ENCODE results near the gene SYNPO.

SYNPO gene

GRCh38 chr5:150596826-150597225 is 43.6 kb upstream of the SYNPO start:
- TF ChIP-seq, protein P1, sequence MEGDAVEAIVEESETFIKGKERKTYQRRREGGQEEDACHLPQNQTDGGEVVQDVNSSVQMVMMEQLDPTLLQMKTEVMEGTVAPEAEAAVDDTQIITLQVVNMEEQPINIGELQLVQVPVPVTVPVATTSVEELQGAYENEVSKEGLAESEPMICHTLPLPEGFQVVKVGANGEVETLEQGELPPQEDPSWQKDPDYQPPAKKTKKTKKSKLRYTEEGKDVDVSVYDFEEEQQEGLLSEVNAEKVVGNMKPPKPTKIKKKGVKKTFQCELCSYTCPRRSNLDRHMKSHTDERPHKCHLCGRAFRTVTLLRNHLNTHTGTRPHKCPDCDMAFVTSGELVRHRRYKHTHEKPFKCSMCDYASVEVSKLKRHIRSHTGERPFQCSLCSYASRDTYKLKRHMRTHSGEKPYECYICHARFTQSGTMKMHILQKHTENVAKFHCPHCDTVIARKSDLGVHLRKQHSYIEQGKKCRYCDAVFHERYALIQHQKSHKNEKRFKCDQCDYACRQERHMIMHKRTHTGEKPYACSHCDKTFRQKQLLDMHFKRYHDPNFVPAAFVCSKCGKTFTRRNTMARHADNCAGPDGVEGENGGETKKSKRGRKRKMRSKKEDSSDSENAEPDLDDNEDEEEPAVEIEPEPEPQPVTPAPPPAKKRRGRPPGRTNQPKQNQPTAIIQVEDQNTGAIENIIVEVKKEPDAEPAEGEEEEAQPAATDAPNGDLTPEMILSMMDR (IDR thresholded peaks at IDR 0.05; ENCODE audit: low read depth, low read length, missing control alignments) = no peak
- no peak overlapping the region for H3K4me3 ChIP-seq (ENCODE audit: low read depth, low read length)
- no peak for DNase-seq (ENCODE audit: low read depth)

- H3K4me3 ChIP-seq (ENCODE audit: low read depth, low read length) = no peak overlapping the region
- TF ChIP-seq, protein P1 (IDR thresholded peaks at IDR 0.05; ENCODE audit: low read depth, low read length, missing control alignments) = no peak
- DNase-seq (ENCODE audit: low read depth) = no peak
Observed at GRCh38 chr5:150598006-150598405, 42.5 kb upstream of the SYNPO start.

- TF ChIP-seq, protein P1 (IDR thresholded peaks at IDR 0.05; ENCODE audit: low read depth, low read length, missing control alignments) = no peak
- no peak overlapping the region for H3K4me3 ChIP-seq (ENCODE audit: low read depth, low read length)
- no peak for DNase-seq (ENCODE audit: low read depth)
Observed at GRCh38 chr5:150598821-150599273, 41.6 kb upstream of the SYNPO start.

GRCh38 chr5:150599281-150599680 is 41.2 kb upstream of the SYNPO start:
- no peak overlapping the region for H3K4me3 ChIP-seq (ENCODE audit: low read depth, low read length)
- TF ChIP-seq, protein P1 (IDR thresholded peaks at IDR 0.05; ENCODE audit: low read depth, low read length, missing control alignments) = no peak
- DNase-seq (ENCODE audit: low read depth) = no peak

DNA sequence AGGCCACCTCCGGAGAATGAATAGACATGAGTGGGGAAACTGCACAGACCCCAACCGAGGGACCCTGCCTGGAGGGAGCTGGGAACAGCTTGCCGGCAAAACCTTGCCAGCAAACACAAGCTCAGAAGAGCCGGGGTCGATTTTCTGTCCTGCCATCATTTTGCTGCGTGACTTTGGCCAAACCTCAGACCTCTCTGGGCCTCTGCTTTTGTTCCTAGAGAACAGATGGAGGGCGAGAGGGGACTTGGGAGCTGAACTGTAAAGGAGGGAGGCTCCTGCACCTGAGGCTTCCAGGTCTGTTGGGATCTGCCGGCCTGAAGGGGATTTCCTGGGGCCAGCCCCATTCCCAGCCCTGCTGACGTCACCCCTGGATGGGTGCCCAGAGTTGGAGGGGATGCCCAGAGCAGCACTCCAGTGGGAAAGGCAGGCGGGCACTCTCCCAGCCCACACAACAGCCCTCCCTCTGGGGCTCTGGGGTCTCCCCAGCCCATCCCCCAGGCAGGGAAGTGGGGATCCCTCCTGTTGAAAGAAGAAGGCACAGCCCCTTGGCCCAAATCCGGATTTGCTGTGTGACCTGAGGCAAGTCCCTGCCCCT is 40.4 kb upstream of the SYNPO start:
- TF ChIP-seq, protein P1 (IDR thresholded peaks at IDR 0.05; ENCODE audit: low read depth, low read length, missing control alignments) = no peak
- H3K4me3 ChIP-seq (ENCODE audit: low read depth, low read length) = no peak overlapping the region
- DNase-seq (ENCODE audit: low read depth) = no peak

GRCh38 chr5:150600616-150601490 is 39.6 kb upstream of the SYNPO start:
- DNase-seq (ENCODE audit: low read depth) = no peak
- no peak overlapping the region for H3K4me3 ChIP-seq (ENCODE audit: low read depth, low read length)
- TF ChIP-seq, protein P1 (IDR thresholded peaks at IDR 0.05; ENCODE audit: low read depth, low read length, missing control alignments) = no peak

All from GM12864 (cell line).